Neutrophil (primary cell): ENCODE data around the gene CCDC18.
"Not testable (repeated sequence)": the region's sequence is repeated elsewhere in the genome, so short reads cannot be mapped to it uniquely, and the experiment has no call there.

Experiments
- H3K27ac ChIP-seq: fragments of 200-600 bp; sonication (generic); 2 replicates; pipeline ENCODE4 v1.5.1; 2016; ENCODE audit warnings: mild to moderate bottlenecking, moderate library complexity
- H3K27me3 ChIP-seq: fragments of 200-600 bp; sonication (generic); 2 replicates; pipeline ENCODE4 v1.6.0; 2016; ENCODE audit warnings: mild to moderate bottlenecking
- H3K36me3 ChIP-seq: fragments of 200-600 bp; sonication (generic); 2 replicates; pipeline ENCODE4 v1.5.1; 2017
- H3K4me1 ChIP-seq, 2 experiments: fragments of 200-600 bp in 1 of 2; sonication (generic) in 1 of 2; 1 replicate in 1 of 2; 2 replicates in 1 of 2; pipeline versions ENCODE4 v1.5.1 to v1.6.1; 2013 to 2016; ENCODE audit warnings: low read depth in 1 of 2, low read length in 1 of 2, mild to moderate bottlenecking in 1 of 2, moderate library complexity in 1 of 2; ENCODE audit not compliant: control insufficient read depth in 1 of 2, insufficient read depth in 1 of 2
- H3K4me3 ChIP-seq, 2 experiments: fragments of 200-600 bp in 1 of 2; sonication (generic) in 1 of 2; 1 replicate in 1 of 2; 2 replicates in 1 of 2; pipeline ENCODE4 v1.5.1; 2013 to 2016; ENCODE audit warnings: low read depth in 1 of 2, low read length in 1 of 2, mild to moderate bottlenecking in 1 of 2, moderate library complexity in 1 of 2
- H3K9me3 ChIP-seq: fragments of 200-600 bp; sonication (generic); 2 replicates; pipeline ENCODE4 v1.5.1; 2016
- CTCF ChIP-seq: fragments of 200-600 bp; sonication (generic); IDR thresholded peaks from 2 replicates; pipeline ENCODE4 v1.5.1; 2016; ENCODE audit warnings: antibody characterized with exemption

CCDC18 gene

GRCh38 chr1:93255222-93256079 lies 74.9 kb downstream of the CCDC18 start:
- H3K27ac ChIP-seq = no peak overlapping the region
- H3K9me3 ChIP-seq = no peaks in the 10 kb centered on the region
- no peak for TF ChIP-seq CTCF
- H3K36me3 ChIP-seq = peaks cover 16% of the 10 kb centered on the region
- no peaks in the 10 kb centered on the region for H3K4me1 ChIP-seq
- H3K27me3 ChIP-seq = no peaks in the 10 kb centered on the region
- no peak overlapping the region for H3K4me3 ChIP-seq

GRCh38 chr1:93256433-93256832 lies 75.9 kb downstream of the CCDC18 start:
- H3K36me3 ChIP-seq = peaks cover 19% of the 10 kb centered on the region
- no peak overlapping the region for H3K27ac ChIP-seq
- peaks cover 2% of the 10 kb centered on the region for H3K9me3 ChIP-seq
- TF ChIP-seq CTCF = no peak
- H3K27me3 ChIP-seq = no peaks in the 10 kb centered on the region
- no peak overlapping the region for H3K4me3 ChIP-seq
- no peaks in the 10 kb centered on the region for H3K4me1 ChIP-seq

GRCh38 chr1:93257889-93258288 lies 77.4 kb downstream of the CCDC18 start:
- no peak overlapping the region for H3K27ac ChIP-seq

GRCh38 chr1:93260726-93261125 lies 80.2 kb downstream of the CCDC18 start:
- peaks cover 28% of the 10 kb centered on the region for H3K36me3 ChIP-seq
- not testable (repeated sequence) for H3K27me3 ChIP-seq, H3K4me3 ChIP-seq, H3K27ac ChIP-seq, H3K4me1 ChIP-seq
- H3K9me3 ChIP-seq = peaks cover 16% of the 10 kb centered on the region

More at GRCh38 chr1:93257889-93258288, 77.4 kb downstream of the CCDC18 start:
- Histone ChIP-seq H3K4me1 (no peaks in the 10 kb centered on the region), H3K9me3 (peaks cover 15% of the 10 kb centered on the region), H3K27me3 (no peaks in the 10 kb centered on the region), H3K4me3 (no peak overlapping the region), H3K36me3 (peaks cover 26% of the 10 kb centered on the region)
- no peak for TF ChIP-seq CTCF

GRCh38 chr1:93262645-93263044 lies 82.1 kb downstream of the CCDC18 start:
- Histone ChIP-seq H3K4me3 (no peak overlapping the region), H3K9me3 (peaks cover 16% of the 10 kb centered on the region), H3K4me1 (no peaks in the 10 kb centered on the region), H3K27ac (no peak overlapping the region), H3K27me3 (no peaks in the 10 kb centered on the region), H3K36me3 (peaks cover 30% of the 10 kb centered on the region)
- no peak for TF ChIP-seq CTCF

GRCh38 chr1:93268888-93269287 lies 88.4 kb downstream of the CCDC18 start:
- H3K27ac ChIP-seq, H3K4me3 ChIP-seq, H3K4me1 ChIP-seq, H3K36me3 ChIP-seq, H3K27me3 ChIP-seq, H3K9me3 ChIP-seq: not testable (repeated sequence)

GRCh38 chr1:93275262-93275633 lies 94.7 kb downstream of the CCDC18 start:
- H3K4me1 ChIP-seq, H3K9me3 ChIP-seq, H3K36me3 ChIP-seq, H3K27ac ChIP-seq, H3K27me3 ChIP-seq, H3K4me3 ChIP-seq: not testable (repeated sequence)
